ENCODE results near the gene GRPEL2.

The GRPEL2 gene

GRCh38 chr5:149341876-149342275, 3.4 kb upstream of the GRPEL2 start:
- no peak overlapping the region for H3K4me3 ChIP-seq (ENCODE audit: low read length)
- no peak for DNase-seq (ENCODE audit: low read depth)
- TF ChIP-seq CTCF (conservative IDR thresholded peaks at IDR 0.05; ENCODE audit: low read depth, low read length), result no peak

- DNase-seq (ENCODE audit: low read depth), result no peak
- no peak for TF ChIP-seq CTCF (conservative IDR thresholded peaks at IDR 0.05; ENCODE audit: low read depth, low read length)
- H3K4me3 ChIP-seq (ENCODE audit: low read length), result no peak overlapping the region
Measured at GRCh38 chr5:149344151-149344550, 1.1 kb upstream of the GRPEL2 start.

GRCh38 chr5:149345892-149346222, 558 bp downstream of the GRPEL2 start:
- DNase-seq (ENCODE audit: low read depth), result no peak
- H3K4me3 ChIP-seq (ENCODE audit: low read length), result peak overlapping the region; percentile 99
- no peak for TF ChIP-seq CTCF (conservative IDR thresholded peaks at IDR 0.05; ENCODE audit: low read depth, low read length)

- no peak for DNase-seq (ENCODE audit: low read depth)
- TF ChIP-seq CTCF (conservative IDR thresholded peaks at IDR 0.05; ENCODE audit: low read depth, low read length), result no peak
- H3K4me3 ChIP-seq (ENCODE audit: low read length), result no peak overlapping the region
Measured at GRCh38 chr5:149348518-149348917, 3.2 kb downstream of the GRPEL2 start.

- no peak overlapping the region for H3K4me3 ChIP-seq (ENCODE audit: low read length)
- DNase-seq (ENCODE audit: low read depth), result no peak
- TF ChIP-seq CTCF (conservative IDR thresholded peaks at IDR 0.05; ENCODE audit: low read depth, low read length), result no peak
Measured at GRCh38 chr5:149349382-149349781, 4.1 kb downstream of the GRPEL2 start.

- TF ChIP-seq CTCF (conservative IDR thresholded peaks at IDR 0.05; ENCODE audit: low read depth, low read length), result no peak
- no peak overlapping the region for H3K4me3 ChIP-seq (ENCODE audit: low read length)
- no peak for DNase-seq (ENCODE audit: low read depth)
Measured at GRCh38 chr5:149352169-149352568, 6.9 kb downstream of the GRPEL2 start.

- no peak overlapping the region for H3K4me3 ChIP-seq (ENCODE audit: low read length)
- DNase-seq (ENCODE audit: low read depth), result no peak
Measured at GRCh38 chr5:149353911-149354310, 8.6 kb downstream of the GRPEL2 start.

More at GRCh38 chr5:149353911-149354310, 8.6 kb downstream of the GRPEL2 start:
- no peak for TF ChIP-seq CTCF (conservative IDR thresholded peaks at IDR 0.05; ENCODE audit: low read depth, low read length)
